Measurements from ENCODE around the gene DESI2.
"Not testable (repeated sequence)": the region's sequence is repeated elsewhere in the genome, so short reads cannot be mapped to it uniquely, and the experiment has no call there.

The DESI2 gene

GRCh38 chr1:244705261-244706234 lies 52.6 kb downstream of the DESI2 start:
- DNase-seq (ENCODE audit: low spot score), result peak; percentile 22

- DNase-seq (ENCODE audit: low spot score), result no peak
Measured at GRCh38 chr1:244709076-244709475, 56.1 kb downstream of the DESI2 start.

- DNase-seq (ENCODE audit: low spot score), result no peak
Measured at GRCh38 chr1:244709476-244710368, 56.8 kb downstream of the DESI2 start.

GRCh38 chr1:244710474-244711062 lies 57.6 kb downstream of the DESI2 start:
- DNase-seq (ENCODE audit: low spot score), result no peak

- no peak for DNase-seq (ENCODE audit: low spot score)
Measured at GRCh38 chr1:244712669-244713068, 59.7 kb downstream of the DESI2 start.

GRCh38 chr1:244713332-244713731 lies 60.4 kb downstream of the DESI2 start:
- no peak for DNase-seq (ENCODE audit: low spot score)

- no peak for DNase-seq (ENCODE audit: low spot score)
Measured at GRCh38 chr1:244727871-244728474, 75.0 kb downstream of the DESI2 start.

GRCh38 chr1:244730153-244730933 lies 77.4 kb downstream of the DESI2 start:
- DNase-seq (ENCODE audit: low spot score), result peak; percentile 41

GRCh38 chr1:244730934-244731434 lies 78.1 kb downstream of the DESI2 start:
- DNase-seq (ENCODE audit: low spot score), result no peak

GRCh38 chr1:244731651-244732050 lies 78.7 kb downstream of the DESI2 start:
- DNase-seq (ENCODE audit: low spot score), result no peak

GRCh38 chr1:244732851-244733450 lies 80.0 kb downstream of the DESI2 start:
- no peak for DNase-seq (ENCODE audit: low spot score)

- DNase-seq (ENCODE audit: low spot score), result no peak
Measured at GRCh38 chr1:244735404-244735803, 82.5 kb downstream of the DESI2 start.

- DNase-seq (ENCODE audit: low spot score), result no peak
Measured at GRCh38 chr1:244735876-244736561, 83.1 kb downstream of the DESI2 start.

- not testable (repeated sequence) for DNase-seq (ENCODE audit: low spot score)
Measured at GRCh38 chr1:244739140-244739539, 86.2 kb downstream of the DESI2 start.

- DNase-seq (ENCODE audit: low spot score), result not testable (repeated sequence)
Measured at GRCh38 chr1:244740027-244740617, 87.2 kb downstream of the DESI2 start.

GRCh38 chr1:244741692-244742091 lies 88.8 kb downstream of the DESI2 start:
- no peak for DNase-seq (ENCODE audit: low spot score)

GRCh38 chr1:244749230-244750016 lies 96.5 kb downstream of the DESI2 start:
- no peak for DNase-seq (ENCODE audit: low spot score)

GRCh38 chr1:244751271-244751895 lies 98.5 kb downstream of the DESI2 start:
- DNase-seq (ENCODE audit: low spot score), result no peak

All from kidney capillary endothelial cell (primary cell).